Measurements from ENCODE around the gene FOXRED2.

GRCh38 chr22:36552289-36552688 lies 45.4 kb upstream of the FOXRED2 start:
- no peak for TF ChIP-seq CTCF (IDR thresholded peaks at IDR 0.05)
- no peak for TF ChIP-seq EP300 (IDR thresholded peaks at IDR 0.05)
